Tibial artery (tissue), 4 donors: ENCODE data around the gene GPA33.
A peak's percentile ranks its signal among the peaks of the same experiment; 100 is the strongest.

Experiments
- DNase-seq, 2 donors: peaks; one replicate each; pipeline ENCODE4 v3.0.0-alpha.2; 2019
- H3K27ac ChIP-seq, 2 donors: fragments of 200-600 bp; sonication (generic) in 1 of 2; 1 replicate in 1 of 2; 2 replicates in 1 of 2; pipeline ENCODE4 v1.5.1; 2018 to 2019; ENCODE audit warnings: mild to moderate bottlenecking in 1 of 2
- H3K27me3 ChIP-seq, 2 donors: fragments of 200-600 bp; sonication (generic) in 1 of 2; one replicate each; pipeline versions ENCODE4 v1.5.1 to v1.6.0; 2016 to 2019
- H3K36me3 ChIP-seq, 3 donors: fragments of 200-600 bp; sonication (generic) in 2 of 3; one replicate each; pipeline ENCODE4 v1.5.1; 2016 to 2019; ENCODE audit warnings: mild to moderate bottlenecking in 2 of 3
- H3K4me1 ChIP-seq, 4 donors: fragments of 200-600 bp; sonication (generic) in 2 of 4; 1 replicate in 3 of 4; 2 replicates in 1 of 4; pipeline ENCODE4 v1.5.1; 2016 to 2019
- H3K4me3 ChIP-seq, 2 donors: fragments of 200-600 bp; sonication (generic) in 1 of 2; 1 replicate in 1 of 2; 2 replicates in 1 of 2; pipeline ENCODE4 v1.5.1; 2018 to 2019; ENCODE audit warnings: mild to moderate bottlenecking in 2 of 2
- H3K9me3 ChIP-seq, 3 donors: fragments of 200-600 bp; sonication (generic) in 1 of 3; one replicate each; pipeline ENCODE4 v1.5.1; 2016 to 2019
- intact Hi-C: fragments of 100-400 bp; cut with DNase I; formaldehyde crosslinking; loops from one replicate; pipeline ENCODE4 v1.15.0; 2023; ENCODE audit warnings: low total_unique reads
- TF ChIP-seq, protein P1 (sequence below), 2 experiments: fragments of 200-600 bp in 1 of 2; fragments of 450-650 bp in 1 of 2; IDR thresholded peaks; one replicate each; pipeline ENCODE4 v1.5.1; 2017 to 2019; ENCODE audit warnings: antibody characterized with exemption in 2 of 2, mild to moderate bottlenecking in 1 of 2, moderate library complexity in 1 of 2

The GPA33 gene

GRCh38 chr1:167071286-167071685, 18.9 kb downstream of the GPA33 start:
- no peak for DNase-seq
- Histone ChIP-seq H3K27me3 (no peaks in the 10 kb centered on the region), H3K36me3 (no peaks in the 10 kb centered on the region), H3K4me3 (no peak overlapping the region), H3K27ac (no peak overlapping the region), H3K9me3 (no peaks in the 10 kb centered on the region), H3K4me1 (peaks cover 0 to 6% (median 1%) of the 10 kb centered on the region in 4 donors)
- TF ChIP-seq, protein P1, sequence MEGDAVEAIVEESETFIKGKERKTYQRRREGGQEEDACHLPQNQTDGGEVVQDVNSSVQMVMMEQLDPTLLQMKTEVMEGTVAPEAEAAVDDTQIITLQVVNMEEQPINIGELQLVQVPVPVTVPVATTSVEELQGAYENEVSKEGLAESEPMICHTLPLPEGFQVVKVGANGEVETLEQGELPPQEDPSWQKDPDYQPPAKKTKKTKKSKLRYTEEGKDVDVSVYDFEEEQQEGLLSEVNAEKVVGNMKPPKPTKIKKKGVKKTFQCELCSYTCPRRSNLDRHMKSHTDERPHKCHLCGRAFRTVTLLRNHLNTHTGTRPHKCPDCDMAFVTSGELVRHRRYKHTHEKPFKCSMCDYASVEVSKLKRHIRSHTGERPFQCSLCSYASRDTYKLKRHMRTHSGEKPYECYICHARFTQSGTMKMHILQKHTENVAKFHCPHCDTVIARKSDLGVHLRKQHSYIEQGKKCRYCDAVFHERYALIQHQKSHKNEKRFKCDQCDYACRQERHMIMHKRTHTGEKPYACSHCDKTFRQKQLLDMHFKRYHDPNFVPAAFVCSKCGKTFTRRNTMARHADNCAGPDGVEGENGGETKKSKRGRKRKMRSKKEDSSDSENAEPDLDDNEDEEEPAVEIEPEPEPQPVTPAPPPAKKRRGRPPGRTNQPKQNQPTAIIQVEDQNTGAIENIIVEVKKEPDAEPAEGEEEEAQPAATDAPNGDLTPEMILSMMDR (IDR thresholded peaks at IDR 0.05): no peak
- intact Hi-C loops: no loop called here

DNA sequence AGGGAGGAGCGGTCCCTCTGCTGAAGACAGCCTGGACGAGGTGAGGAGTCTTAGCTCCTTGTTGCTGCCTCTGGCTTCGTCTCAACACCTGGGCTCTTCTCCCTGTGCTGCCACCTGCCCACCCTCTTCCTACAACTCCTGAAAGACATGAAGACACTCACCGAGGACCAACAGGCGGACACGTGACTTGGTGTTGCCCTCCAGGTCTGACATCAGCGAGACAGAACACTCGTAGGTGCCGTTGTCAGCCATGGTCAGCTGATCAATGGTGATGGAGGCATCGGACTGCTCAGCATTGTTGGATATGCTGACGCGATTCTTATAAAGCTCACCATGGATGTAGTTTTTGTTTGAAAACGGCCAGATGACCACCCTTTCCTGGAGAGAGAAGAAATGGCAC, 21.4 kb downstream of the GPA33 start:
- no peak overlapping the region for H3K27ac ChIP-seq
- H3K4me1 ChIP-seq: peaks cover 0 to 6% (median 1%) of the 10 kb centered on the region in 4 donors
- no peaks in the 10 kb centered on the region for H3K36me3 ChIP-seq
- no peak for DNase-seq
- intact Hi-C loops: loop anchor here (5.0 to 10.0 kb wide), 3 partner anchors 156 to 459 kb away; partner anchors contain the start of gene POU2F1
- no peaks in the 10 kb centered on the region for H3K9me3 ChIP-seq
- no peak overlapping the region for H3K4me3 ChIP-seq
- no peaks in the 10 kb centered on the region for H3K27me3 ChIP-seq
- TF ChIP-seq, protein P1 (IDR thresholded peaks at IDR 0.05): no peak

GRCh38 chr1:167067904-167068303, 22.3 kb downstream of the GPA33 start:
- intact Hi-C loops: loop anchor here (5.0 to 10.0 kb wide), 3 partner anchors 157 to 459 kb away; partner anchors contain the start of gene POU2F1
- H3K27me3 ChIP-seq: no peaks in the 10 kb centered on the region
- peaks cover 0 to 6% (median 1%) of the 10 kb centered on the region in 4 donors for H3K4me1 ChIP-seq
- DNase-seq: no peak
- H3K36me3 ChIP-seq: no peaks in the 10 kb centered on the region
- H3K27ac ChIP-seq: no peak overlapping the region
- TF ChIP-seq, protein P1 (IDR thresholded peaks at IDR 0.05): no peak
- H3K9me3 ChIP-seq: no peaks in the 10 kb centered on the region
- no peak overlapping the region for H3K4me3 ChIP-seq

DNA sequence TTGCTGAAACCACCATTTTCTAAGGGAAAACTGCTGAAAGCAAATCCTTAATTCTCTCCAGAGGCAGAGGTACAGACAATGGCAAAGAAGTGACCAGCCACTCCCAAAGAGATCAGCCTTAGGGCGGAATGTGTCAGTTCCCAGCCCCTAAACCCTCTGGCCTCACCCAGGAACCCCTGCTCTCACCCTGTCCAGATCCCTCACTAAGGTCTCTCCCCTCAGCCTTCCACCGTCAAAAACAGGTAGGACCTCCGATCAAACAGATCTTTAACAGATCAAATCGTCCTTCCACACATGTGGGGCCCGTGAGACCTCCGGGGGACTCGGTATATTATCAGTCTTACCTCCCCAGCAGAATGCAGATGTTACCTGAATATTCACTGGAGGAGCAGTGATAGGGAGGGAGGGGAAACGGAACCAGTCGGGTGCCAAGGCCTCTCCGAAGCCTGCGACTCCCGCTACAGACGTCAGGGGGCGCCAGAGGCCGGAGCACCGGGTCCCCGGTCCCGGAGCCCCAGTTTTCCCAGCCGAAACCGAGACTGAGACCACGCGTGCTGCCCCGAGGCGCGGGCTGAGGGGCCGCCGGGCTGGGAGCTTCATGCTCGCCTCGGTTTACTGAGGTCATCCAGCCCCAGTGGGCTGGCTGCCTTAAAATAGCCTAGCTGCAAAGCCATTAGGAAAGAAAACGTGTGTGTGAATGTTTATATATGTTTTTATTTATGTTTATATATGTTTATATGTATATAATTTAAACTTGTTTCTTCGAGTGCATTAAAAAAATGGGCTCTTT, 23.6 kb downstream of the GPA33 start:
- Histone ChIP-seq H3K9me3 (no peaks in the 10 kb centered on the region), H3K27me3 (no peaks in the 10 kb centered on the region), H3K4me1 (peaks cover 0 to 6% (median 1%) of the 10 kb centered on the region in 4 donors), H3K27ac (no peak overlapping the region), H3K36me3 (no peaks in the 10 kb centered on the region), H3K4me3 (peak overlapping the region in 1 of 2 donors; percentile 27)
- intact Hi-C loops: loop anchor here (5.0 to 10.0 kb wide), 3 partner anchors 158 to 461 kb away; partner anchors contain the start of gene POU2F1
- TF ChIP-seq, protein P1 (IDR thresholded peaks at IDR 0.05): peak; percentile 94 to 97
- peak; percentile 61 to 78 for DNase-seq

DNA sequence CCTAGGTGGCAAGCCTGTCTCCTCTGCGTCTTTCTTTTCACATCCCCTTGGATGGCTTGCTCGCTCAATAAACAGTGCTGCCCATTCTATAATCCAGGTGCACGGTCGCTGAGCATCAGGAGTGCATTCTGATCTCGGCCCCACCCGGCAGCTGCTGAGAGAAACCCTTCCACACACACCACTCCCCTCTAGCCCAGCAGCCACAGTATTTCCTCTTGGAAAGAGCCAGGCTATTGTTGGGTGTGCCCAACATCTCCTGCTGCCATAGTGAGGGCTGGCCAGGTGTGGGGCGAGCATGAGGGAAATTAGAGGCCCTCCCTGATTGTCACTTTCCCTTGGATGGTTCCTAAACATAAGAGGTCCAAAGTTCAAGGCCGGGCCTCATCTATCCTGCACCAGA, 24.7 kb downstream of the GPA33 start:
- intact Hi-C loops: loop anchor here (2.0 to 10.0 kb wide), 4 partner anchors 159 to 462 kb away; partner anchors contain the start of gene POU2F1
- TF ChIP-seq, protein P1 (IDR thresholded peaks at IDR 0.05): no peak
- peaks cover 0 to 6% (median 1%) of the 10 kb centered on the region in 4 donors for H3K4me1 ChIP-seq
- no peaks in the 10 kb centered on the region for H3K36me3 ChIP-seq
- H3K27me3 ChIP-seq: peaks cover 0 to 5% of the 10 kb centered on the region in 2 donors
- H3K27ac ChIP-seq: no peak overlapping the region
- no peaks in the 10 kb centered on the region for H3K9me3 ChIP-seq
- DNase-seq: no peak
- no peak overlapping the region for H3K4me3 ChIP-seq
